ENCODE measurements around the gene BABAM2.

Gene BABAM2

DNA sequence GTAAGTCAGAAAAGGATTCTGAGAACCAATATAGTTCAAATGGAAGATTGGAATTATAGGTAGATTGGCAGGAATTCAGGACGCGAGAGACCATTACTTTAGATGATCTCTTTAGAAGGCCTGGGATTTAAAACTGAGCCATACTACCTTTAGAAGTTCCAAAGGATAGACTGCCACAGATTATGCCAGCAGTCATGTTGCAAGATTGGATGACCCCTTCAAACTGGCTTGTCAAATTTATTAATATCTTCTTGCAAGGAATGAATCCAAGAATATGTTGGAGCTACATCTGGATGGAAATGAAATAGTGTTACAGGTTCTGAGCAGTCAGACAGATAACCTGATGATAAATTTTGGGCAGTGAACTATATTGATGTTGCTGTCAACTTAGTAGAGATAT lies 22.0 kb downstream of the BABAM2 start:
- DNase-seq = no peak

- DNase-seq = no peak
Observed at GRCh38 chr2:27914041-27914804, 23.7 kb downstream of the BABAM2 start.

GRCh38 chr2:27914805-27915175 lies 24.3 kb downstream of the BABAM2 start:
- DNase-seq = no peak

DNA sequence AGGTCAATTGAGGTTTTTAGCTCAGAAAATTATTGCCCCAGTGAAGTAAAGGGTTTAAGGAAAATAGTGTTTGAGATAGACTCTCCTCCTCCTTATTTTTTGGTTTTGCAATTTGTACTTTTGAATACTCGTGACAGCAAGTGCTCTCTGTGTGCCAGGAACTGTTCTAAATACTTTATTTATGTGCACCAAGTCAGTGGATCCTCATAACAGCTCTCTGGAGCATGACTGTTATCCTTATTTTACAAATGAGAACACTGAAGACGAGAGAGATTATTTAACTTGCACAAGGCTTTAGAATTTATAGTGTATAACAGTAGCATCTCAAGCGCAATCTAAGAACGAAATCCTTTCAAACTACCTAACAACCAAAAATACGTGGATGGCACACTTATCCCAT lies 24.7 kb downstream of the BABAM2 start:
- no peak for DNase-seq

- DNase-seq = no peak
Observed at GRCh38 chr2:27915874-27916273, 25.3 kb downstream of the BABAM2 start.

GRCh38 chr2:27916293-27916995 lies 25.9 kb downstream of the BABAM2 start:
- no peak for DNase-seq

DNA sequence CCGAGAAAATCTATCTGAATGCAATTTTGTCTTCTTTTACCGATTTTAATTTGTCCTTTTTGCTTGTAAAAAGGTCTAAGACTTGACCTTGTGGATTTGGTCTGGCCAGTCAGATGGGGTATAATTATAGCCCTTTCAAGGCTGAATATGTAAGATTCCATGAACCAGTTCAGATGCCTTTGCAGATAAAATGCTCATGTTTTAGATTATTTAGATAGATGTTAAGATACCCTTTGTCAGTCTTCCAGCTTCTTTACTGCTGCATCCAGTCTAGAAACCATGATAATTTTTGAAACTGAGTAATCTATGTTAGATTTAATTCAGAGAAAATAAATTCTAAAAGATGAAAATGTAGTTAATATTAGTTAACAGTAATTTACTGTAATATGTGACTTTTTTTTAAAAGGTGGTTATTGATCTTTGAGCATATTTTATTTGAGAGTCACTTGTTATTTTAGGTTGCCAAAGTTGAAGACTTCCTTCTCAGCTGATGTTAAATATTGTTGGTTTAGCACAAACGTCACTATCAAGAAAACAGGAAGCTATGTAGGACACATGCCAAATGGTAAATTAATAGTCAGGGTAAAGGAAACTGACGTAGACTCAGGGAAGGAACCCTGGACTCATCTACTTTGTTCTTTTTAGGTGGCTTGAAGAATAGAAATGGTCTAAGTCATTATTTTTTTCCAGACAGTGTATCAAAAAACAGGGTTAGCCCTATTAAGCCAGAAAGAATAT lies 29.8 kb downstream of the BABAM2 start:
- peak; percentile 64 to 65 for DNase-seq

DNA sequence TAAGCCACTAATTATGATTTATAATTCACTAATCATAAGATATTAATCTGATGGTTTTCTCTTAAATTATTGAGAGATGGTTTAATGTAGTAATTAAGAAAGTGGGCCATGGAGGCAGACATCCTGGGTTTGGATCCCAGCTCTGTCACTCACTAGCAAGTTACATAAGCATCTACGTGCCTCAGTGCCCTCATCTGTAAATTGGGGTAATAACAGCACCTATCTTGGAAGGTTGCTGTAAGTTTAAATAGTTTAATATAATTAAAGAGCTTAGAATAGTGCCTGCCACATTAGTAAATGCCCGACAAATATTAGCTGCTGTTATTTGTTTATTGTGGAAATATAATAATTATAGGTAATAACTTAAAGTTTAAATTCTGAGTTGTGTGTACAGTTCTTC lies 30.9 kb downstream of the BABAM2 start:
- DNase-seq = no peak

- no peak for DNase-seq
Observed at GRCh38 chr2:27921880-27922547, 31.5 kb downstream of the BABAM2 start.

DNA sequence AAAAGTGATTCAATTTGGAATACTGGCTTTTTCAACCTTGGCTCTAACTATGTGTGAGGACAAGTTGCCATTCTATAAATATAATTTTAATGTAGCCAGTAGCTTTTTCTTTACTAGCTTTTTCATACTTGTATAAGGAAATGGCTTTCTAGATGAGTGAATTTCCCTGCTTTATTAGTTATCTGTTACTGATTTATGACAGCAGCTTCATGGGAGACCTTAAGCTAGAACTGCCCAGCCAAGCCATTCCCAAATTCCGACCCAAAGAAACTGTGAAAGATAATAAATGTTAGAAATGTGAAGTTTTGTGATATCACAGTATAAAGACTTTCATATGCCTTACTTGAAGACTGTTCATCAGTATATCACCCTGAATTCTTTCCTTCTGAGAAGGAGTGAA lies 32.3 kb downstream of the BABAM2 start:
- no peak for DNase-seq

- no peak for DNase-seq
Observed at GRCh38 chr2:27925766-27926472, 35.4 kb downstream of the BABAM2 start.

DNA sequence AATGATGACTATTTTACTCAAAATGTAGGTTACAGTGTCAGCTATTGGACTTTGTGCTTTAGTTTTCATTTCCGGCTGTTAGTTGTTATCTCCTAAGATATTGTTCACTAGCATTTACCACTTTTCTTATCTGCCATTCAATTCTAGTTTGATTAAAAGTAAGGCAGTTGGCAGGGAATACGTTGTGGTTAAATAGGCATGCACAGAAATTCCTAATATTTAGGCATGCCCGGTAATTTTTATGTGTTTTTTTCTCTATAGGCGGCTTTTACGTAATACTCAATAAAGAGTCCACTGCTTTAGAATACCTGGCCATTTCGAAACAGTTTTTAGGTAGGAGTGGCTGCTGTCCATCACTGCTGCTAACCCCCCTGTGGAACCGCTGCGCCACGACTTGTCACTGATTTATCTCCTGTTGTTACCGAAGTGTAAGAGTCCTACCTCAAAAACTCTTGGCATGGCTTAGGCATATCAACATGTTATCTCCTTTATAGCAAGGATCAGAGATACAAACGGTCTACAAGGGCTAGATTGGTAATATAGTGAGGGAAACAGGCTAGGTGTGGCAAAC lies 39.5 kb downstream of the BABAM2 start:
- no peak for DNase-seq

GRCh38 chr2:27931361-27931950 lies 40.9 kb downstream of the BABAM2 start:
- no peak for DNase-seq

GRCh38 chr2:27932396-27932795 lies 41.9 kb downstream of the BABAM2 start:
- DNase-seq = no peak

GRCh38 chr2:27935026-27935425 lies 44.5 kb downstream of the BABAM2 start:
- DNase-seq = no peak

DNA sequence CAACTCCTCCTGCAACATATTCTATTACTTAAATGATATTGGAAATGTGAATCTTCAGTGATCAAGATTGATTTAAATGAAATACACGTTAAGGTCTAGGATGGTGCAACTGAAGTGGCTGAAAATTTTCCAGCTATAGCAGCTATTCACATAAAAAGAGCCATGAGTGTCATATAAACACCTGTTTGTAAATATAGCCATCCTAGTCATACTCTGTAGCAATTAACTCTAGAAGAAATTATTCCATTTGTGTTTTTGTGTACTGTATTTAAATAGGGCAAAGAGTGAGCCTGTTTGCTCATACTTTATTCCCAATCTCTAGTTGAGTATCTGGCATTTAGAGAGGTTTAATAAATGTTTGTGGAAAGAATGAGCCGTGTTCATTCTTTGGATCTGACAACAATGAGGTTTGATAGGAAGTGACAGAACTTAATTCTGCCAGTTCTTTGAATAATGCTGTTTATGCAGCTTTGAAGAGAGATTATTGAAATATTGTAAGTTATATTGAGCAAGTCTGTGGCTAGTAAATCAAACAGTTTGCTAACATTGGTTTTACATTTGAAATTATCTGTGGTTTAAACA lies 49.7 kb downstream of the BABAM2 start:
- no peak for DNase-seq

- DNase-seq = no peak
Observed at GRCh38 chr2:27940982-27941381, 50.5 kb downstream of the BABAM2 start.

GRCh38 chr2:27942612-27943547 lies 52.4 kb downstream of the BABAM2 start:
- DNase-seq = no peak

DNA sequence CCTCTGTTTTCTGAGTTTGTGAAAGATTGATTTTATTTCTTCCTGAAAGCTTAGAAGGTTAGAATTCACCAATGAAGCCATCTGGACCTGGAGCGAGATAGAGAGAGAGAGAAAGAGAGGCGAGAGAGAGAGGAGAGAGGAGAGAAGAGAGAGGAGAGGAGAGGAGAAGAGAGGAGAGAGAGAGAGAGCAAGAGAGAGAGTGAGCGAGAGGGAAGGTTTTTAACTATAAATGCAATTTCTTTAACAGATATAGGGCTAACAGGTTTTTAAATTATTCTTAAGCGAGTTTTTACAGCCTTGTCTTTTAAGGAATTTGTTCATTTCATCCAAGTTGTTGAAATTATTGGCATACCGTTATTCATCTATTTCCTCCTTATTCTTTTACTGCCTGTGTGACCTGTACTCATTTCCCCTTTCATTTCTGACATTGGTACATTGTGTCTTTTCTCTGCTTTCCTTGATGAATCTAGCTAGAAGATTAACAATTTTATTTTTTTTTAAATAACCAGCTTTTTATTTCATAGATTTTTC lies 56.1 kb downstream of the BABAM2 start:
- DNase-seq = peak; percentile 7 to 32

GRCh38 chr2:27952070-27952469 lies 61.5 kb downstream of the BABAM2 start:
- DNase-seq = no peak

Measured in AML-193 (cell line).